SK-N-SH (cell line): ENCODE measurements around the gene UBAP1L. TPM values are rescaled to one million over a fixed set of nuclear protein-coding genes. Genes with fewer than 3 reads are reported as not detected.

Source experiments
- CTCF ChIA-PET: fragments of 300-600, 350-600 bp; formaldehyde crosslinking; extraction: SDS; loops from one replicate; lab custom pipeline; 2021; lab: Yijun Ruan, JAX
- POLR2A ChIA-PET: fragments of 350-600 bp; sonication (Branson Sonifier 250); formaldehyde crosslinking; extraction: SDS; loops from one replicate; lab custom pipeline; 2020; ENCODE audit warnings: antibody characterized with exemption, inconsistent platforms; lab: Yijun Ruan, JAX
- DNase-seq: peaks from one replicate; pipeline ENCODE4 v3.0.0; 2012
- H2AFZ ChIP-seq: fragments of 200-600 bp; sonication (generic); 2 replicates; pipeline ENCODE4 v1.8.1; 2016; ENCODE audit warnings: antibody characterized with exemption, mild to moderate bottlenecking, low read depth
- H3F3A ChIP-seq: fragments of 200-600 bp; sonication (generic); replicated peaks from 2 replicates; pipeline ENCODE3; 2016; ENCODE audit warnings: antibody characterized with exemption, mild to moderate bottlenecking; ENCODE audit not compliant: insufficient read depth
- H3K27ac ChIP-seq, 2 experiments: fragments of 200-500 bp in 1 of 2; fragments of 200-600 bp in 1 of 2; sonication (Bioruptor generic) in 1 of 2; sonication (generic), shearing (Covaris generic) in 1 of 2; 2 replicates each; pipeline versions ENCODE4 v1.5.1 to v1.6.1; 2014 to 2016; ENCODE audit warnings: low read depth in 2 of 2, inconsistent platforms in 1 of 2, low read length in 1 of 2, mild to moderate bottlenecking in 1 of 2, mixed read lengths in 1 of 2
- H3K27me3 ChIP-seq: fragments of 200-600 bp; sonication (generic), shearing (Covaris generic); 2 replicates; pipeline ENCODE4 v1.6.1; 2016; ENCODE audit warnings: mixed run types; ENCODE audit not compliant: insufficient read depth
- H3K36me3 ChIP-seq, 2 experiments: fragments of 200-500 bp in 1 of 2; fragments of 200-600 bp in 1 of 2; sonication (Bioruptor generic) in 1 of 2; sonication (generic) in 1 of 2; replicated peaks in 1 of 2; 2 replicates each; pipeline versions ENCODE3 to v1.5.1; 2014 to 2016; ENCODE audit warnings: low read length in 1 of 2, mild to moderate bottlenecking in 1 of 2; ENCODE audit not compliant: insufficient read depth in 2 of 2, control insufficient read depth in 1 of 2
- H3K4me1 ChIP-seq, 2 experiments: fragments of 200-500 bp in 1 of 2; fragments of 200-600 bp in 1 of 2; sonication (Bioruptor generic) in 1 of 2; sonication (generic), shearing (Covaris generic) in 1 of 2; 2 replicates each; pipeline versions ENCODE4 v1.5.1 to v1.6.1; 2014 to 2016; ENCODE audit warnings: low read depth in 1 of 2, low read length in 1 of 2, mixed run types in 1 of 2; ENCODE audit not compliant: insufficient read depth in 2 of 2, control insufficient read depth in 1 of 2
- H3K4me2 ChIP-seq: fragments of 200-600 bp; sonication (generic), shearing (Covaris generic); 2 replicates; pipeline ENCODE4 v1.6.1; 2017; ENCODE audit warnings: mixed run types
- H3K4me3 ChIP-seq, 2 experiments: fragments of 200-500 bp in 1 of 2; fragments of 200-600 bp in 1 of 2; sonication (Bioruptor generic) in 1 of 2; sonication (generic), shearing (Covaris generic) in 1 of 2; 2 replicates each; pipeline versions ENCODE4 v1.5.1 to v1.8.1; 2014 to 2016; ENCODE audit warnings: low read depth in 2 of 2, inconsistent platforms in 1 of 2, low read length in 1 of 2, mild to moderate bottlenecking in 1 of 2, mixed read lengths in 1 of 2, moderate library complexity in 1 of 2
- H3K79me2 ChIP-seq: fragments of 200-600 bp; sonication (generic); 2 replicates; pipeline ENCODE4 v1.8.1; 2017; ENCODE audit warnings: mild to moderate bottlenecking; ENCODE audit not compliant: insufficient read depth
- H3K9ac ChIP-seq: fragments of 200-600 bp; sonication (generic); 2 replicates; pipeline ENCODE4 v1.6.1; 2017; ENCODE audit warnings: mixed run types
- H3K9me2 ChIP-seq: fragments of 200-600 bp; sonication (generic); 2 replicates; pipeline ENCODE4 v1.6.1; 2017; ENCODE audit warnings: mixed run types
- H3K9me3 ChIP-seq: fragments of 200-600 bp; sonication (generic); 2 replicates; pipeline ENCODE4 v1.6.1; 2017; ENCODE audit warnings: mixed run types, mild to moderate bottlenecking, moderate library complexity
- H4K20me1 ChIP-seq: fragments of 200-600 bp; sonication (generic); 2 replicates; pipeline ENCODE4 v1.6.1; 2017; ENCODE audit warnings: mild to moderate bottlenecking, mixed run types; ENCODE audit not compliant: insufficient read depth
- CTCF ChIP-seq: fragments of 200-600 bp; sonication (generic); IDR thresholded peaks from 2 replicates; pipeline ENCODE4 v1.6.1; 2017; ENCODE audit warnings: antibody characterized with exemption, mild to moderate bottlenecking, moderate library complexity
- ELF1 ChIP-seq: IDR thresholded peaks from 2 replicates; pipeline ENCODE4 v1.4.0; 2012
- EP300 ChIP-seq, 2 experiments: IDR thresholded peaks; 2 replicates each; pipeline versions ENCODE4 v1.4.0 to v1.6.1; 2012; ENCODE audit warnings: borderline replicate concordance in 1 of 2, low read depth in 1 of 2, low read length in 1 of 2
- EZH2phosphoT487 ChIP-seq: fragments of 200-600 bp; sonication (generic); IDR thresholded peaks from 2 replicates; pipeline ENCODE4 v1.6.1; 2017; ENCODE audit warnings: low read depth, mixed run types, mild to moderate bottlenecking, antibody characterized with exemption, moderate library complexity, borderline replicate concordance
- FOSL2 ChIP-seq: IDR thresholded peaks from 2 replicates; pipeline ENCODE4 v1.4.0; 2012; ENCODE audit warnings: low read depth, mild to moderate bottlenecking, moderate library complexity, borderline replicate concordance
- FOXM1 ChIP-seq: IDR thresholded peaks from 2 replicates; pipeline ENCODE4 v1.4.0; 2012; ENCODE audit warnings: low read depth, mild to moderate bottlenecking
- GABPA ChIP-seq: IDR thresholded peaks from 2 replicates; pipeline ENCODE4 v1.4.0; 2012; ENCODE audit warnings: low read depth, mild to moderate bottlenecking
- MAX ChIP-seq: IDR thresholded peaks from 2 replicates; pipeline ENCODE4 v1.4.0; 2012; ENCODE audit warnings: low read depth
- NRF1 ChIP-seq: IDR thresholded peaks from 2 replicates; pipeline ENCODE4 v1.6.1; 2012; ENCODE audit warnings: low read depth, mild to moderate bottlenecking, low read length
- POLR2AphosphoS5 ChIP-seq: IDR thresholded peaks from 2 replicates; pipeline ENCODE4 v1.6.1; 2012; ENCODE audit warnings: low read depth, low read length
- RAD21 ChIP-seq: IDR thresholded peaks from 2 replicates; pipeline ENCODE4 v1.6.1; 2012; ENCODE audit warnings: mild to moderate bottlenecking, low read length
- RFX5 ChIP-seq: IDR thresholded peaks from 2 replicates; pipeline ENCODE4 v1.6.1; 2012; ENCODE audit warnings: mild to moderate bottlenecking, improper control_type of control experiment, low read length
- SIN3A ChIP-seq: IDR thresholded peaks from 2 replicates; pipeline ENCODE4 v1.6.1; 2012; ENCODE audit warnings: low read depth, mild to moderate bottlenecking, low read length, moderate library complexity, borderline replicate concordance
- TEAD4 ChIP-seq: IDR thresholded peaks from 2 replicates; pipeline ENCODE4 v1.4.0; 2012; ENCODE audit warnings: mild to moderate bottlenecking, borderline replicate concordance; ENCODE audit not compliant: insufficient read depth
- USF1 ChIP-seq: IDR thresholded peaks from 2 replicates; pipeline ENCODE4 v1.4.0; 2012; ENCODE audit warnings: low read depth, borderline replicate concordance
- YY1 ChIP-seq: IDR thresholded peaks from 2 replicates; pipeline ENCODE4 v1.4.0; 2012; ENCODE audit warnings: low read depth, mild to moderate bottlenecking
- ZBTB33 ChIP-seq: IDR thresholded peaks from 2 replicates; pipeline ENCODE4 v1.4.0; 2012; ENCODE audit warnings: low read depth, borderline replicate concordance
- WGBS: methylation state at CpG from one replicate; pipeline ENCODE4 v1.1.6; 2017; ENCODE audit warnings: low lambda C conversion rate; 5-methylcytosine and 5-hydroxymethylcytosine counted together
- polyA plus RNA-seq, 3 experiments: library from polyadenylated mRNA; depleted of rRNA; stranded (reverse); fragments of >200 nt; gene quantifications; 2 replicates each; pipeline ENCODE4 v1.2.3, GENCODE V29; 2012

The UBAP1L gene
- polyA plus RNA-seq, 1 of the 3 experiments (the other 2 are of a cell fraction), result 1.8 TPM

GRCh38 chr15:65130941-65131340 lies 15.9 kb upstream of the UBAP1L start:
- H4K20me1 ChIP-seq, result peaks cover 27% of the 10 kb centered on the region
- H3K9me3 ChIP-seq, result no peaks in the 10 kb centered on the region
- no peaks in the 10 kb centered on the region for H3K9me2 ChIP-seq
- WGBS, result 98% methylated on average over 5 of the region's 5 CpGs
- CTCF ChIA-PET, result no interaction called here
- no peaks in the 10 kb centered on the region for H3K27me3 ChIP-seq
- no peak overlapping the region for H3K4me3 ChIP-seq
- H3K4me1 ChIP-seq, result peaks cover 0 to 6% of the 10 kb centered on the region in 2 experiments; a peak in 1 of 4 replicates
- no peak for DNase-seq
- H3K4me2 ChIP-seq, result no peak overlapping the region
- H3K79me2 ChIP-seq, result peaks cover 64% of the 10 kb centered on the region
- no peak overlapping the region for H3K9ac ChIP-seq
- TF ChIP-seq YY1, result no peak
- TF ChIP-seq POLR2AphosphoS5, result no peak
- no peak for TF ChIP-seq MAX
- TF ChIP-seq CTCF, result no peak
- TF ChIP-seq USF1, result no peak
- no peak for TF ChIP-seq TEAD4
- no peak for TF ChIP-seq FOXM1
- no peak for TF ChIP-seq EP300 (IDR thresholded peaks at IDR 0.05; ENCODE audit: borderline replicate concordance in 1 of 2, low read depth in 1 of 2, low read length in 1 of 2)
- TF ChIP-seq, all 33 proteins: peak for 0
- Histone ChIP-seq H3F3A (no peaks in the 10 kb centered on the region), H3K27ac (no peak overlapping the region), H3K36me3 (peaks cover 17 to 34% of the 10 kb centered on the region in 2 experiments), H2AFZ (no peak overlapping the region)
- POLR2A ChIA-PET, result no interaction called here

GRCh38 chr15:65115542-65115941 lies 542 bp upstream of the UBAP1L start:
- no peak overlapping the region for H3K27ac ChIP-seq
- no peak for DNase-seq
- peaks cover 0 to 2% of the 10 kb centered on the region in 2 experiments; a peak in 1 of 4 replicates for H3K4me1 ChIP-seq
- H3K4me3 ChIP-seq, result no peak overlapping the region
- H3K79me2 ChIP-seq, result peaks cover 9% of the 10 kb centered on the region; the same call in 1 of the 2 replicates
- H3K9ac ChIP-seq, result no peak overlapping the region
- ChIA-PET POLR2A (interaction anchor here (1.3 kb wide), 1 partner anchor 28 kb away, joined by 3 read pairs; no protein-coding TSS in a partner anchor), CTCF (interaction anchor here (1.0 to 2.1 kb wide), 4 partner anchors 11 to 52 kb away, joined by 3 to 8 read pairs (median 4); no protein-coding TSS in a partner anchor)
- no peak overlapping the region for H3K4me2 ChIP-seq
- no peaks in the 10 kb centered on the region for H3K27me3 ChIP-seq
- no peaks in the 10 kb centered on the region for H4K20me1 ChIP-seq
- no peaks in the 10 kb centered on the region for H3K9me3 ChIP-seq
- peaks cover 16% of the 10 kb centered on the region for H3F3A ChIP-seq
- H2AFZ ChIP-seq, result no peak overlapping the region
- WGBS, result 77% methylated on average over 5 of the region's 5 CpGs
- no peaks in the 10 kb centered on the region for H3K9me2 ChIP-seq
- H3K36me3 ChIP-seq, result peaks cover 53 to 57% of the 10 kb centered on the region in 2 experiments
- TF ChIP-seq POLR2AphosphoS5 (no peak), USF1 (no peak), ZBTB33 (no peak), FOSL2 (no peak), RAD21 (no peak), GABPA (no peak), RFX5 (no peak), SIN3A (no peak), NRF1 (no peak), YY1 (no peak), ELF1 (no peak), EZH2phosphoT487 (no peak), CTCF (no peak)
